Natural killer cell (primary cell): ENCODE results near the gene GGT7. TPM values are rescaled to one million over a fixed set of nuclear protein-coding genes. Genes with fewer than 3 reads are reported as not detected.

Experiments
- ATAC-seq, 3 donors: fragments of 150-1000 bp in 2 of 3; fragments of 200-7000 bp in 1 of 3; cut with Tn5 transposase; 1 replicate in 1 of 3; 2 replicates in 2 of 3; pipeline ENCODE4 v1.10.0; 2021; ENCODE audit warnings: mild to moderate bottlenecking in 2 of 3, moderate library complexity in 2 of 3
- DNase-seq, 2 donors: peaks; one replicate each; pipeline versions ENCODE4 v3.0.0 to v3.0.0-alpha.2; 2013 to 2021; ENCODE audit warnings: mixed read lengths in 1 of 2
- H3K27ac ChIP-seq: one replicate; pipeline ENCODE4 v1.5.1; 2013; ENCODE audit warnings: mild to moderate bottlenecking, low read length
- H3K27me3 ChIP-seq: one replicate; pipeline ENCODE4 v1.6.1; 2013; ENCODE audit warnings: low read length; ENCODE audit not compliant: control insufficient read depth, insufficient read depth
- H3K36me3 ChIP-seq: one replicate; pipeline ENCODE4 v1.6.1; 2013; ENCODE audit warnings: low read length; ENCODE audit not compliant: control insufficient read depth, insufficient read depth
- H3K4me1 ChIP-seq: one replicate; pipeline ENCODE4 v1.6.1; 2013; ENCODE audit warnings: low read length; ENCODE audit not compliant: control insufficient read depth, insufficient read depth
- H3K4me3 ChIP-seq: one replicate; pipeline ENCODE4 v1.5.1; 2013; ENCODE audit warnings: low read length
- H3K9me3 ChIP-seq: one replicate; pipeline ENCODE4 v1.6.1; 2013; ENCODE audit warnings: low read length; ENCODE audit not compliant: control insufficient read depth, insufficient read depth
- H3K27ac Mint-ChIP-seq, 2 donors: one replicate each; pipeline ENCODE4 v1.8.0; 2022; ENCODE audit warnings: mild to moderate bottlenecking in 2 of 2, mixed read lengths in 2 of 2, moderate library complexity in 1 of 2
- H3K27me3 Mint-ChIP-seq, 2 donors: one replicate each; pipeline ENCODE4 v1.8.0; 2022; ENCODE audit warnings: low read depth in 2 of 2, mixed read lengths in 2 of 2
- H3K36me3 Mint-ChIP-seq: one replicate; pipeline ENCODE4 v1.8.0; 2022; ENCODE audit warnings: mixed read lengths
- H3K4me1 Mint-ChIP-seq, 2 donors: one replicate each; pipeline ENCODE4 v1.8.0; 2022; ENCODE audit warnings: mixed read lengths in 2 of 2
- H3K4me3 Mint-ChIP-seq: one replicate; pipeline ENCODE4 v1.8.0; 2022; ENCODE audit warnings: mild to moderate bottlenecking, moderate library complexity, mixed read lengths
- H3K9me3 Mint-ChIP-seq, 2 donors: one replicate each; pipeline ENCODE4 v1.8.0; 2022; ENCODE audit warnings: mixed read lengths in 2 of 2
- CTCF ChIP-seq: fragments of 200-600 bp; IDR thresholded peaks from one replicate; pipeline ENCODE4 v1.8.0; 2022; ENCODE audit warnings: antibody characterized with exemption
- WGBS: methylation state at CpG from one replicate; pipeline ENCODE4 v1.1.7; 2013; ENCODE audit warnings: missing lambda C conversion rate; ENCODE audit not compliant: insufficient coverage; 5-methylcytosine and 5-hydroxymethylcytosine counted together
- intact Hi-C: fragments of 100-400 bp; cut with micrococcal nuclease; formaldehyde crosslinking; loops from one replicate; pipeline ENCODE4 v1.14.2; 2022
- total RNA-seq, 4 donors: library from RNA; stranded (reverse); fragments of 120-200 nt in 1 of 4; gene quantifications; one replicate each; pipeline versions ENCODE4 v1.2.3 to v1.2.4, GENCODE V29; 2013 to 2022

Gene GGT7
- total RNA-seq, 3 donors from 2014 or later (not counting 1 experiment from before 2014, with no cell fraction given), result 7.4 to 12.8 (median 12.1) TPM

- no peaks in the 10 kb centered on the region for H3K9me3 ChIP-seq
- TF ChIP-seq CTCF, result no peak
- H3K27me3 ChIP-seq, result no peaks in the 10 kb centered on the region
- no peaks in the 10 kb centered on the region for H3K36me3 Mint-ChIP-seq
- DNase-seq, result peak; percentile 74 to 93
- peak within 1 kb of the TSS; percentile 85 to 94 for H3K27ac Mint-ChIP-seq
- peak within 1 kb of the TSS; percentile 73 for H3K27ac ChIP-seq
- H3K4me3 ChIP-seq, result peak within 1 kb of the TSS; percentile 79
- H3K27me3 Mint-ChIP-seq, result no peaks in the 10 kb centered on the region
- H3K4me1 ChIP-seq, result peaks cover 16% of the 10 kb centered on the region
- peaks cover 42 to 43% of the 10 kb centered on the region in 2 donors for H3K4me1 Mint-ChIP-seq
- ATAC-seq, result peak; percentile 80 to 91 (median 83)
- H3K9me3 Mint-ChIP-seq, result no peaks in the 10 kb centered on the region
- no peaks in the 10 kb centered on the region for H3K36me3 ChIP-seq
- WGBS, result 5% methylated on average over 47 of the region's 52 CpGs
- peak within 1 kb of the TSS; percentile 92 for H3K4me3 Mint-ChIP-seq
- intact Hi-C loops, result no loop called here
These were observed 46.9 kb downstream of the GGT7 start, which contains the start of gene NCOA6 for GRCh38 chr20:34825530-34826362. Gene NCOA6 (minus strand): TSS chr20:34825651. CDS start chr20:34782355, 43,296 bp downstream.

- Mint-ChIP-seq H3K36me3 (no peaks in the 10 kb centered on the region), H3K9me3 (no peaks in the 10 kb centered on the region)
These were observed 47.7 kb downstream of the GGT7 start for GRCh38 chr20:34824806-34825529.

GRCh38 chr20:34824452-34824805 is 48.2 kb downstream of the GGT7 start:
- intact Hi-C loops, result no loop called here
- H3K27me3 Mint-ChIP-seq, result no peaks in the 10 kb centered on the region
- peak overlapping the region; percentile 85 to 94 for H3K27ac Mint-ChIP-seq
- H3K27me3 ChIP-seq, result no peaks in the 10 kb centered on the region
- H3K4me3 Mint-ChIP-seq, result peak overlapping the region; percentile 89
- peak overlapping the region; percentile 79 for H3K4me3 ChIP-seq
- H3K9me3 ChIP-seq, result no peaks in the 10 kb centered on the region
- no peaks in the 10 kb centered on the region for H3K36me3 ChIP-seq
- ATAC-seq, result peak; percentile 46 to 57 (median 46)
- H3K9me3 Mint-ChIP-seq, result no peaks in the 10 kb centered on the region
- H3K27ac ChIP-seq, result peak overlapping the region; percentile 73
- peaks cover 16% of the 10 kb centered on the region for H3K4me1 ChIP-seq
- peak; percentile 54 to 81 for DNase-seq
- H3K4me1 Mint-ChIP-seq, result peaks cover 47 to 48% of the 10 kb centered on the region in 2 donors
- TF ChIP-seq CTCF, result no peak
- WGBS, result 0% methylated on average over 2 of the region's 2 CpGs
- no peaks in the 10 kb centered on the region for H3K36me3 Mint-ChIP-seq

More at GRCh38 chr20:34824806-34825529, 47.7 kb downstream of the GGT7 start:
- Histone ChIP-seq H3K9me3 (no peaks in the 10 kb centered on the region), H3K4me3 (peak overlapping the region; percentile 79), H3K36me3 (no peaks in the 10 kb centered on the region), H3K4me1 (peaks cover 16% of the 10 kb centered on the region), H3K27ac (peak overlapping the region; percentile 73), H3K27me3 (no peaks in the 10 kb centered on the region)
- no peak for TF ChIP-seq CTCF
- intact Hi-C loops, result no loop called here
- Mint-ChIP-seq H3K4me1 (peaks cover 43 to 44% of the 10 kb centered on the region in 2 donors), H3K27me3 (no peaks in the 10 kb centered on the region), H3K27ac (peak overlapping the region; percentile 85 to 94), H3K4me3 (peak overlapping the region; percentile 89)
- WGBS, result 0% methylated on average over 68 of the region's 68 CpGs
- ATAC-seq (peak; percentile 83 to 90 (median 85)), DNase-seq (peak; percentile 62 to 80)
